Suprapubic skin (tissue), 3 donors: Measurements from ENCODE around the gene UHMK1.
A peak's percentile ranks its signal among the peaks of the same experiment; 100 is the strongest.

ENCODE experiments used
- POLR2A ChIP-seq, 2 donors: fragments of 450-650 bp; IDR thresholded peaks; one replicate each; pipeline ENCODE4 v1.6.1; 2017; ENCODE audit warnings: antibody characterized with exemption in 2 of 2, mild to moderate bottlenecking in 2 of 2, moderate library complexity in 2 of 2
- TF ChIP-seq, protein P1 (sequence below), 2 donors: fragments of 200-600 bp in 1 of 2; fragments of 450-650 bp in 1 of 2; sonication (generic) in 1 of 2; IDR thresholded peaks; one replicate each; pipeline ENCODE4 v1.5.1; 2016 to 2019; ENCODE audit warnings: antibody characterized with exemption in 2 of 2, mild to moderate bottlenecking in 1 of 2, moderate library complexity in 1 of 2

DNA sequence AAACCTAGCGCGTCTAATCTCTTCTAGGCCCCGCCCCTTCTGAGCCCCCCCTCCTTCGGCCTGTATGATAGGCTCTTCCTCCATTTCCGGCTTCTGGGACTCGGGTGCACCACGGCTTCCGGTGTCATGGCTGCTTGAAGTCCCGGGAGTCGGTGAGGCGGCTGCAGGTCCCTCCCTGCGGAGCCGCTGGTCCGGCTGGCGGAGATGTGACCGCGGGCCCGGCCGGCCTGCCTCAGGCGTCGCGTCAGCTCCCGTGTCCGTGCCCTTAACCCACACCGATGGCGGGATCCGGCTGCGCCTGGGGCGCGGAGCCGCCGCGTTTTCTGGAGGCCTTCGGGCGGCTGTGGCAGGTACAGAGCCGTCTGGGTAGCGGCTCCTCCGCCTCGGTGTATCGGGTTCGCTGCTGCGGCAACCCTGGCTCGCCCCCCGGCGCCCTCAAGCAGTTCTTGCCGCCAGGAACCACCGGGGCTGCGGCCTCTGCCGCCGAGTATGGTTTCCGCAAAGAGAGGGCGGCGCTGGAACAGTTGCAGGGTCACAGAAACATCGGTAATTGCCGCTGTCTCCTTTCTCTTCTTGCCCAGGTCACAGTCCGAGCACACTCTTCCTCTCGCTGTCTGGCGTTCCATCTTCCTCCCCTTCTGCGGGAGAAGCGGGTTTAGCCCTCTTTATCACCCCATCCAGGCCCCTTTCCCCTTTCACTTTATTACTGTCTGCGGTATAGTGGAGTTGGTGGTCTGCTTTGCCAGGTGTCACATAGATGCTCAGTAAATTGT is at the start of gene UHMK1:
- TF ChIP-seq, protein P1, sequence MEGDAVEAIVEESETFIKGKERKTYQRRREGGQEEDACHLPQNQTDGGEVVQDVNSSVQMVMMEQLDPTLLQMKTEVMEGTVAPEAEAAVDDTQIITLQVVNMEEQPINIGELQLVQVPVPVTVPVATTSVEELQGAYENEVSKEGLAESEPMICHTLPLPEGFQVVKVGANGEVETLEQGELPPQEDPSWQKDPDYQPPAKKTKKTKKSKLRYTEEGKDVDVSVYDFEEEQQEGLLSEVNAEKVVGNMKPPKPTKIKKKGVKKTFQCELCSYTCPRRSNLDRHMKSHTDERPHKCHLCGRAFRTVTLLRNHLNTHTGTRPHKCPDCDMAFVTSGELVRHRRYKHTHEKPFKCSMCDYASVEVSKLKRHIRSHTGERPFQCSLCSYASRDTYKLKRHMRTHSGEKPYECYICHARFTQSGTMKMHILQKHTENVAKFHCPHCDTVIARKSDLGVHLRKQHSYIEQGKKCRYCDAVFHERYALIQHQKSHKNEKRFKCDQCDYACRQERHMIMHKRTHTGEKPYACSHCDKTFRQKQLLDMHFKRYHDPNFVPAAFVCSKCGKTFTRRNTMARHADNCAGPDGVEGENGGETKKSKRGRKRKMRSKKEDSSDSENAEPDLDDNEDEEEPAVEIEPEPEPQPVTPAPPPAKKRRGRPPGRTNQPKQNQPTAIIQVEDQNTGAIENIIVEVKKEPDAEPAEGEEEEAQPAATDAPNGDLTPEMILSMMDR (IDR thresholded peaks at IDR 0.05): no peak
- TF ChIP-seq POLR2A (IDR thresholded peaks at IDR 0.05): peak in 1 of 2 donors; percentile 53
